Right atrium auricular region (tissue), 2 donors: Measurements from ENCODE around the gene KIF17. TPM values are rescaled to one million over a fixed set of nuclear protein-coding genes. Genes with fewer than 3 reads are reported as not detected.

Source experiments
- DNase-seq: peaks from one replicate; pipeline ENCODE4 v3.0.0-alpha.2; 2019; ENCODE audit warnings: low spot score
- H3K27ac ChIP-seq, 2 donors: fragments of 200-600 bp; sonication (generic); 1 replicate in 1 of 2; 2 replicates in 1 of 2; pipeline ENCODE4 v1.5.1; 2016 to 2019
- H3K27me3 ChIP-seq, 2 donors: fragments of 200-600 bp; sonication (generic); one replicate each; pipeline versions ENCODE4 v1.5.1 to v1.6.0; 2017 to 2019
- H3K36me3 ChIP-seq: fragments of 200-600 bp; sonication (generic); one replicate; pipeline ENCODE4 v1.5.1; 2016
- H3K4me1 ChIP-seq, 2 donors: fragments of 200-600 bp; sonication (generic); one replicate each; pipeline versions ENCODE4 v1.5.1 to v1.6.0; 2017 to 2019
- H3K4me3 ChIP-seq, 2 donors: fragments of 200-600 bp; sonication (generic); 1 replicate in 1 of 2; 2 replicates in 1 of 2; pipeline ENCODE4 v1.5.1; 2017 to 2019; ENCODE audit warnings: mild to moderate bottlenecking in 1 of 2, moderate library complexity in 1 of 2
- H3K9me3 ChIP-seq, 2 donors: fragments of 200-600 bp; sonication (generic); one replicate each; pipeline ENCODE4 v1.5.1; 2019
- total RNA-seq, 2 donors: library from RNA; depleted of rRNA; stranded (reverse); fragments of >200 nt; gene quantifications; one replicate each; pipeline ENCODE4 v1.1.0, GENCODE V29; 2016
- TF ChIP-seq, protein P1 (sequence below), 2 donors: fragments of 200-600 bp; sonication (generic); IDR thresholded peaks; one replicate each; pipeline ENCODE4 v1.5.1; 2019; ENCODE audit warnings: antibody characterized with exemption in 2 of 2

Gene KIF17
- total RNA-seq, 2 donors from 2014 or later, result 2.6 to 6.0 TPM

DNA sequence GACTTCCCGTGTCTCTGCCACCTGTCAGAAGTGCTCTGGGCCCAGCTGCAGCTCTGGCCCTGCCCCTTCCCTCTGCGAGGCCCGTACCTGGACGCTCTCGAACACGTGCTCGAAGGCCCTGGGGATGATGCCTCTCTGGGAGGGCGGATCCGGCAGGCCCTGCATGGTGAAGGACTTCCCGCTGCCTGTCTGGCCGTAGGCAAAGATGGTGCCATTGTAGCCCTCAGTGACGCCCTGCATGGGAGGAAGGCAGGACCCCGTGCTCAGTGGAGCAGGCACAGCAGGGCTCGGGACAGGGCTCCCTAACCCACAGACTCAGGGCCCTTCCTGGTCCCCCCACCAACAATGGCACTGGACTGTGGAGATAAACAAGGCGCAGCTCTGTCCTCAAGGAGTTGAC is 2.4 kb downstream of the KIF17 start:
- Histone ChIP-seq H3K4me3 (no peak overlapping the region), H3K27me3 (no peaks in the 10 kb centered on the region), H3K36me3 (no peaks in the 10 kb centered on the region), H3K9me3 (no peaks in the 10 kb centered on the region), H3K27ac (no peak overlapping the region), H3K4me1 (peaks cover 0 to 10% of the 10 kb centered on the region in 2 donors)
- TF ChIP-seq, protein P1, sequence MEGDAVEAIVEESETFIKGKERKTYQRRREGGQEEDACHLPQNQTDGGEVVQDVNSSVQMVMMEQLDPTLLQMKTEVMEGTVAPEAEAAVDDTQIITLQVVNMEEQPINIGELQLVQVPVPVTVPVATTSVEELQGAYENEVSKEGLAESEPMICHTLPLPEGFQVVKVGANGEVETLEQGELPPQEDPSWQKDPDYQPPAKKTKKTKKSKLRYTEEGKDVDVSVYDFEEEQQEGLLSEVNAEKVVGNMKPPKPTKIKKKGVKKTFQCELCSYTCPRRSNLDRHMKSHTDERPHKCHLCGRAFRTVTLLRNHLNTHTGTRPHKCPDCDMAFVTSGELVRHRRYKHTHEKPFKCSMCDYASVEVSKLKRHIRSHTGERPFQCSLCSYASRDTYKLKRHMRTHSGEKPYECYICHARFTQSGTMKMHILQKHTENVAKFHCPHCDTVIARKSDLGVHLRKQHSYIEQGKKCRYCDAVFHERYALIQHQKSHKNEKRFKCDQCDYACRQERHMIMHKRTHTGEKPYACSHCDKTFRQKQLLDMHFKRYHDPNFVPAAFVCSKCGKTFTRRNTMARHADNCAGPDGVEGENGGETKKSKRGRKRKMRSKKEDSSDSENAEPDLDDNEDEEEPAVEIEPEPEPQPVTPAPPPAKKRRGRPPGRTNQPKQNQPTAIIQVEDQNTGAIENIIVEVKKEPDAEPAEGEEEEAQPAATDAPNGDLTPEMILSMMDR (IDR thresholded peaks at IDR 0.05), result no peak
- no peak for DNase-seq

DNA sequence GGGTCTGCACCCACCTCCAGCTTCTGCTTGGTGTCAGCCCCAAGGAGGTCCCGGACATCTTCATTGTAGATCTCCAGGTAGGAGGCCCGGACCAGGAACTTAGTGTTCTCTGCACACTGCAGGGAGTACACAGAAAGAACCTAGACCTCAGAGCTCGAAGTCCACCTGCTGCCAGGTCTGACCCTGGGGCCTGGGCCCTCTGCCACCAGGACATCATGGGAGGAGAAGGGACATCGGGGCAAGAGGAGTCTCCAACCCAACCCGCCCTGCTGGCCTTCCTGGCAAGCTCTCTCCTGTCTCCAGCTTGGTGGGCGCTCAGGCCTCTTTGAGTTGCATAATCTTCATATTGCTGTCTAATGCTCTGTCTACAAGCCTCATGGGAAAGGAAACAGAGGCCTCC is 4.4 kb downstream of the KIF17 start:
- no peaks in the 10 kb centered on the region for H3K36me3 ChIP-seq
- H3K4me3 ChIP-seq, result no peak overlapping the region
- no peaks in the 10 kb centered on the region for H3K27me3 ChIP-seq
- no peak for DNase-seq
- peaks cover 0 to 10% of the 10 kb centered on the region in 2 donors for H3K4me1 ChIP-seq
- no peaks in the 10 kb centered on the region for H3K9me3 ChIP-seq
- H3K27ac ChIP-seq, result no peak overlapping the region
- TF ChIP-seq, protein P1 (IDR thresholded peaks at IDR 0.05), result no peak

DNA sequence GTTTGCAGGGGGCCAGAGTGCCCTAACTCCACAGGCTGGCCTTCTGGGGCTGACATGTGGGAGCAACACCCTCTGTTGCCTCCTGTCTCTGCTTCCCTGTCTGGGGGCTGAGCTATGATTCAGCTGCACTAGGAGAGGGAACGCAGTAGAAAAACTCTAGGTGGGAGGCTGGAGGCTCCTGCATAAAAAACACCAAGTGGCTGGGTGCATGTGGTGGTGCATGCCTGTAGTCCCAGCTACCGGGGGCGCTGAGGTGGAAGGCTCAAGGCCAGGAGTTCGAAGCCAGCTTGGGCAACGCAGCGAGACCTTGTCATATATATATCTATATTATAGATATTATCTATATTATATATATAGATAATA is 5.6 kb downstream of the KIF17 start:
- Histone ChIP-seq H3K36me3 (no peaks in the 10 kb centered on the region), H3K4me3 (no peak overlapping the region), H3K27ac (no peak overlapping the region), H3K9me3 (no peaks in the 10 kb centered on the region), H3K4me1 (peaks cover 0 to 2% of the 10 kb centered on the region in 2 donors), H3K27me3 (no peaks in the 10 kb centered on the region)
- DNase-seq, result no peak
- TF ChIP-seq, protein P1 (IDR thresholded peaks at IDR 0.05), result no peak

DNA sequence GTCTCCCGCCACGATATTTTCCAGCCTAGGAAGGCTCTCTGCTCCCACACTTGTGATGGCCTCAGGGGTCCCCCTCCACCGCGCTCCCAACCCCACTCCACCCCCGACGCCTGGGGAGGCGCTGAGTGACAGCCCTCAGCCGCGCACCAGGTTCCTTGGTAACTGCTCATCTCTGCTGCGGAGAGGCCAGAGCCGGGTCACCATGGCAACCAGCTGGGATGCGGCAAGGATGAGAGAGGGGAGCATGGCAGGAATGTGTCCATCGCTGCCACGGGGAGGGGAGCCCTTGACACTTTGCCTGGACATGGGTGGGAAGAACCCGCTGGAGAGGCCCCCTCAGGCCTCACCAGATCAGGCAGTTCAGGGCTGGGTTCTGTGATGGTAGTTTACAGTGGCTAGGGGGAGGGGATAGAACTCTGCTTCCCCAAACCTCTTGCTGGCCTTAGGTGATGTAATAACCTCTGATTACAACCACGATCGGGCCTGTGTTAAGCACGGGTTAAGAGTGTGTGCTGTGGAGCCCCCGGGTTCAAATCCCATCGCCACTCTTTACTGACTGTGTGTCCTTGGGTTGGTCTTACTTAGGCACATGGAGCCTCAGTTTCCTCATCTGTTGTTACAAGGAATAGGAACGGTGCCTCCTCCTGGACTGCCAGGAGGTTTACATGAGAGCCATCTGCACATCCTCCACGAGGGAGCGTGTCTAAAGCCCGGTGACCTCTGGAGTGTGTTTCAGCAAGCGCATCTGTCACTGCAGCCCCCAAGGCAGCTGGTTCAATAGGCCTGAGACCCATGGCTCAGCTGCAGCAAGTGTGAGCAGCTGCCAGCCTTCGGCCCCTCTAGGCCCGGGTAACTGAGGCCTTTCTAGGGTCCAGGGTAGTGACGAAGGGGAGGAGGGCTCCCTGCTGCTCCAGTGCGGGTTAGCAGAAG is 6.3 kb downstream of the KIF17 start:
- Histone ChIP-seq H3K36me3 (no peaks in the 10 kb centered on the region), H3K27ac (no peak overlapping the region), H3K4me3 (no peak overlapping the region), H3K27me3 (no peaks in the 10 kb centered on the region), H3K4me1 (no peaks in the 10 kb centered on the region), H3K9me3 (no peaks in the 10 kb centered on the region)
- TF ChIP-seq, protein P1 (IDR thresholded peaks at IDR 0.05), result no peak
- no peak for DNase-seq

DNA sequence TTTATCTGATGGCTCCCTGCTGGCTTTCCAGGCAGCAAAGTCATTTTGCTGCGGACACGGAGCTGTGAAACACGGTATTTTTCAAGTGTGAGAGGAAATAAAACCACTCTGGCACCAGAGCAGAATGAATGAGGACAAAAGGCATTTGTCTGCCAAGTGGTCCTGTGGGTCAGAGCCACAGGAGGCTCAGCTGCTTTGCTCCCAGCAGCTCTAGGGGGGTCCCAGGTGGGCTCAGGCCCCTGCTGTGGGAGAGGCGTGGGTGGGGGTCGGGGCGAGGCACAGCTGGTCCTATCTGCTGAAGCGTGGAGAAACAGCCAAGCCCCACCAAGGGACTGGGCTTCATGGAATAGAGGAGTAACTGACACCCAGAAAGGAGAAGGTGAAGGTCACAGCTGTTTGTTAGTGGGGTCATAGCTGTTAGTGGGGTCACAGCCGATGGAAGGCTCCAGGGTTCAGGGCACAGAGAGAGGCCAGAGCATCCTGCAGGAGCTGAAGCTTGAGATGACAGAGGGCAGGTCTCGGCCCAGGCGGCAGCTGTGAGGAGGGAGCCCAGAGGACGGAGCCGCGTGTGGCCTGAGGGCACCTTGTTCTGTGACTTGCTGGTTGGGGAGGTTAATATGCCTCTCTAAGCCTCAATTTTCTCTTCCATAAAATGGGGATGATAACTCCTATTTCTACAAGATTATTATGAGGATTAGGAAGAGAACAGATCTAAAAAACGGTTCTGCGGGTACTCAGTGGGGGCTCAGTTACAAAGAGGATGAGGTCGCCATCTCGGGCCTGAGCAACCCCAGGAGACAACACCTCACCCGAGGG is 7.1 kb downstream of the KIF17 start:
- TF ChIP-seq, protein P1 (IDR thresholded peaks at IDR 0.05), result no peak
- DNase-seq, result no peak

More for the DNA sequence above, 7.1 kb downstream of the KIF17 start:
- Histone ChIP-seq H3K27ac (no peak overlapping the region), H3K36me3 (no peaks in the 10 kb centered on the region), H3K9me3 (no peaks in the 10 kb centered on the region), H3K4me3 (no peak overlapping the region), H3K4me1 (no peaks in the 10 kb centered on the region), H3K27me3 (no peaks in the 10 kb centered on the region)
